Neural crest cell (in vitro differentiated cells): ENCODE data around the gene ZSWIM6. TPM values are rescaled to one million over a fixed set of nuclear protein-coding genes. Genes with fewer than 3 reads are reported as not detected.

Experiments used
- DNase-seq: peaks from one replicate; pipeline ENCODE4 v3.0.0; 2021; ENCODE audit warnings: low read depth, mixed read lengths, low spot score
- H3K27ac Mint-ChIP-seq: one replicate; pipeline ENCODE4 v1.8.0; 2021; ENCODE audit warnings: mild to moderate bottlenecking, mixed read lengths; ENCODE audit not compliant: unreplicated experiment
- H3K27me3 Mint-ChIP-seq: 2 replicates; pipeline ENCODE4 v1.8.0; 2021; ENCODE audit warnings: low read depth, mild to moderate bottlenecking, mixed read lengths
- H3K36me3 Mint-ChIP-seq: 2 replicates; pipeline ENCODE4 v1.8.0; 2021; ENCODE audit warnings: low read depth, mild to moderate bottlenecking, mixed read lengths
- H3K4me1 Mint-ChIP-seq: 2 replicates; pipeline ENCODE4 v1.8.0; 2021; ENCODE audit warnings: mixed read lengths
- H3K4me3 Mint-ChIP-seq: one replicate; pipeline ENCODE4 v1.8.0; 2021; ENCODE audit warnings: mild to moderate bottlenecking, mixed read lengths
- H3K9me3 Mint-ChIP-seq: 2 replicates; pipeline ENCODE4 v1.8.0; 2021; ENCODE audit warnings: mixed read lengths
- CTCF ChIP-seq: fragments of 200-600 bp; sonication (generic); conservative IDR thresholded peaks from 2 replicates; pipeline ENCODE4 v1.5.0; 2021; ENCODE audit warnings: antibody characterized with exemption, mild to moderate bottlenecking
- long read RNA-seq: library from polyadenylated mRNA; unstranded; transcript quantifications from one replicate; pipeline ENCODE4 v2.0.0, GENCODE V29; 2020
- total RNA-seq: library from RNA; stranded (reverse); gene quantifications from 2 replicates; pipeline ENCODE4 v1.2.1, GENCODE V29; 2021

Gene ZSWIM6
- total RNA-seq: 33.8 and 34.3 TPM in 2 replicates
- long read RNA-seq, partial matches to known transcripts: 3 of 5 reads
- long read RNA-seq, other reads (novel, unspliced or antisense): 2 of 5 reads

DNA sequence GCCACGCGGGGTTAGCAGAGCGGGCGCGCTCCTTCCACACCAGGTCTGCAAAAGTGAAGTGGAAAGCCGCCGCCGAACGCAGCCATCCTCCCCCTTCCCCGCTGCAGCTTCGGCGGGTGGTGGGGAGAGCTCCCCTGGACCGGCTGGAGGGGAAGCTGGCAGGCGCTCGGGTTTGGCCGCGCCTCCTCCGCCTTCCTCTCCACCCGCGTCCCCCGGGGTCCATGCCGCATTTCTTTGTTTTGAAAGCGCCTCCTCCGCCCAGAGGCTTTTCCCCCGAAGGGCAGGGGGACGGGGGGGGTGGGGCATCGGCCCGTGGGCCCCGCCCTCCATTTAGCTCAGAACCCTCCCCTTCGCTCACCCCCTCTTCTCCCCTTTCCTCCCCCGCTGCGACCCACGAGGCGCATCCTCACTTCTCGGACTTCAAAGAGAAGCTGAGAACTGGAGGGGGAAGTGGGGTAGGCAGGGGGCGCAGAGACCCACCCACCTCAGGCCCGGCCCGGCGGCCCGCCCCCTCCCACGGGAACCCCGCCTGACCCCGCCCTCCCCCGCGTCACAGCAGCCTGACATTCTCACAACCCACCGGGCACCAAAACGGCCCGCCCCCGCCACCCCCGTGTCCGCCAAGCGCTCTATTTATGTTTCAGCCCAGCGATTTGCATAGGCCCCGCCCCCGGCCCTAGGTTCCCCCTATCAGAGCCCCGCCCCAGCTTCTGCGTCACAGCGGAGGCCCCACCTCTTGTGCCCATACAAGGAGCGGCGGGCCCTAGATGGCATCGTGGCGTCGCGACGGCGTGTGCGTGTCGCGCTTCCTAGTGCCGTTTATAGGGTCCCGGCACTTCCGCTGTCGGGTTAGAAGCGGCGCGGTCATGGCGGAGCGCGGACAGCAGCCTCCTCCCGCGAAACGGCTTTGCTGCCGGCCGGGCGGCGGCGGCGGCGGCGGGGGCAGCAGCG lies at the start of gene ZSWIM6:
TSS of gene ZSWIM6 (plus strand) at position 852 of the 951 bp plus-strand sequence. CDS start at position 867, 15 bp downstream.
- DNase-seq: peak; percentile 95
- no peak for TF ChIP-seq CTCF
- H3K27ac Mint-ChIP-seq: peak within 1 kb of the TSS; percentile 92
- peaks cover 59% of the 10 kb centered on the region for H3K4me1 Mint-ChIP-seq
- peaks cover 9% of the 10 kb centered on the region for H3K36me3 Mint-ChIP-seq
- H3K9me3 Mint-ChIP-seq: no peaks in the 10 kb centered on the region
- H3K27me3 Mint-ChIP-seq: peaks cover 2% of the 10 kb centered on the region
- peak within 1 kb of the TSS; percentile 100 for H3K4me3 Mint-ChIP-seq

GRCh38 chr5:61283471-61283870 lies 48.6 kb upstream of the ZSWIM6 start:
- peaks cover 2% of the 10 kb centered on the region for H3K9me3 Mint-ChIP-seq
- H3K4me1 Mint-ChIP-seq: peaks cover 5% of the 10 kb centered on the region
- no peak overlapping the region for H3K4me3 Mint-ChIP-seq
- no peaks in the 10 kb centered on the region for H3K27me3 Mint-ChIP-seq
- H3K27ac Mint-ChIP-seq: no peak overlapping the region
- no peak for TF ChIP-seq CTCF
- DNase-seq: no peak
- H3K36me3 Mint-ChIP-seq: no peaks in the 10 kb centered on the region

DNA sequence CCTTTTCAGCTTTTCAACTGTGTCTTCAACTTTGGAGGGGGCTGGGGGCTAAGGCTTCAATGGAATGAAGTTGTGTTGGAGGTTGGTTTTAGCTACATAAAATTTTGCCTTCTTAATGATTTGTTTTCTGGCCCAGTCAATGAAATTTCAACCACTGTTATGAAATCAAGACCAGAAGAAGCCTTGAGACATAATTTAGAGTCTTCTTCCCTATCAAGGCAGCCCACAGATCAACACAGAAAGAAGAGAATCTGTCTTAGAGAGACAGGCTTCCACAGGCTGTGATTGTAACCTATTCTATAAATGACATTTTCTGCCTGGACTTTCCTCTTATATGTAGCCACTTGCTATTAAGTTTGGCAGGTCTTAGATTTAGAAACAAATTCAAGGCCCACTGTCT lies 46.5 kb upstream of the ZSWIM6 start:
- Mint-ChIP-seq H3K4me3 (no peak overlapping the region), H3K27ac (no peak overlapping the region), H3K9me3 (peaks cover 2% of the 10 kb centered on the region)

GRCh38 chr5:61286446-61287132 lies 45.5 kb upstream of the ZSWIM6 start:
- peaks cover 23% of the 10 kb centered on the region for H3K4me1 Mint-ChIP-seq
- DNase-seq: no peak
- H3K27ac Mint-ChIP-seq: no peak overlapping the region
- H3K9me3 Mint-ChIP-seq: peaks cover 2% of the 10 kb centered on the region
- no peak overlapping the region for H3K4me3 Mint-ChIP-seq
- no peak for TF ChIP-seq CTCF
- H3K27me3 Mint-ChIP-seq: no peaks in the 10 kb centered on the region
- no peaks in the 10 kb centered on the region for H3K36me3 Mint-ChIP-seq

More for the DNA sequence above, 46.5 kb upstream of the ZSWIM6 start:
- Mint-ChIP-seq H3K4me1 (peaks cover 15% of the 10 kb centered on the region), H3K36me3 (no peaks in the 10 kb centered on the region), H3K27me3 (no peaks in the 10 kb centered on the region)
- TF ChIP-seq CTCF: no peak
- no peak for DNase-seq

DNA sequence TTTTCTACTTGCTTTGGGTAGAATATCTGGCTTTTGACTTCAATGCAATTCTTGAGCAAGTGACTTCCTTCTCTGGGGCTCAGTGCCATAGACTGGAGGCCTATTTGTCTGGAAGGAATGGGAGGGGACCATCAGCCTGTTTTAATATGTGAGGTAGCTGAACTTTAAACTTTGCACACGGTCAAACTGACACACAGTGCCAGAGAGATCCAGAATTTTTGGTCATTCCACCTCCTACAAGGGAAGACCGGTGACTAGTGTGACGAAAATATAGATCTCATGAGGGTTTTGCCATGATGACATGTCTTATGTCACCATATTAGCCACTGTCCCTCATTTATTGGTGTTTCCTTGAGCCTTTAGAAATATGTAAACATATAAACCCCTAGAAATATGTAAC lies 44.6 kb upstream of the ZSWIM6 start:
- Mint-ChIP-seq H3K9me3 (peaks cover 2% of the 10 kb centered on the region), H3K36me3 (no peaks in the 10 kb centered on the region), H3K27ac (no peak overlapping the region), H3K4me1 (peaks cover 23% of the 10 kb centered on the region), H3K27me3 (no peaks in the 10 kb centered on the region), H3K4me3 (no peak overlapping the region)
- no peak for TF ChIP-seq CTCF
- no peak for DNase-seq
